COLO668 (cell line): ENCODE data around the gene SLC25A21.

Source experiments
- DNase-seq: peaks from one replicate; lab custom pipeline; 2025; ENCODE audit not compliant: unreplicated experiment; lab: John Stamatoyannopoulos, UW

SLC25A21 gene

DNA sequence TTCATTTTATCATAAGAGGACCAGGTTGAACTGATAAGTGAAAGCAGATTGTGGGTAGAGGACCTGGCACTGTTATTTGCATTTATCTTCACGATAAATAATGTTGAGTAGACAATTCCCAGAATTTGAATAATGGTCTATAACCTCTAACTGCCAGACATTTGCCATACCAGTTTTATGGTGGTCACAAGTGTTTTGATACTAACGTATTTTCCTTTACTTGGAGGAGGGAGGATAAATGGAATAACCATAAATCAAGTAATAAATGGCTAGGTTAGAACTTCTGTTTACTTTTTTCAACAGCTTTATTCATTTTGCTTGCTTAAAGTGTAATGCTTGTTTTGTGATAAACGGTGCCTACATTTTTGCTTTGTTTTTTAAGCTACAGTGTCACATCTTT lies 501.3 kb downstream of the SLC25A21 start:
- DNase-seq = no peak

DNA sequence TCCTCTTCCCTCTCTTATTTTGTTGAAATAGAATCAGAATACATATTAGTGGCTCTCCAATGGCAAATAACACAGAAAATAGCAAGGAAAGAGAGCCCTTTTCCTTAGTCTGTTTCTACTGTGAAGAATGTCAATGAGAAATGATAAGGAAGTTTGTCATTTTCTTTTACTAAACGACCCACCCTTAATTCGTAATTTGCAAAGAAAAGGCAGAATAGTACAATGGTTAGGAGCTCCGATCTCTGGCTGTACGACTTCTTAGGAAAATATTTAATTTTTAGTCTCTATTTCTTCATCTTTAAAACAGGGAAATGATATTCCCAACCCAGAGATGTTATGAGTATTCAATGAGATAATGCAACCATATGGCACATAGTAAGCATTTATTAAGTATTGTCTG lies 504.7 kb downstream of the SLC25A21 start:
- DNase-seq = no peak

- no peak for DNase-seq
Measured at GRCh38 chr14:36666416-36667206, 505.8 kb downstream of the SLC25A21 start.

- no peak for DNase-seq
Measured at GRCh38 chr14:36665887-36666415, 506.5 kb downstream of the SLC25A21 start.

GRCh38 chr14:36664322-36665193 lies 507.8 kb downstream of the SLC25A21 start:
- DNase-seq = no peak

DNA sequence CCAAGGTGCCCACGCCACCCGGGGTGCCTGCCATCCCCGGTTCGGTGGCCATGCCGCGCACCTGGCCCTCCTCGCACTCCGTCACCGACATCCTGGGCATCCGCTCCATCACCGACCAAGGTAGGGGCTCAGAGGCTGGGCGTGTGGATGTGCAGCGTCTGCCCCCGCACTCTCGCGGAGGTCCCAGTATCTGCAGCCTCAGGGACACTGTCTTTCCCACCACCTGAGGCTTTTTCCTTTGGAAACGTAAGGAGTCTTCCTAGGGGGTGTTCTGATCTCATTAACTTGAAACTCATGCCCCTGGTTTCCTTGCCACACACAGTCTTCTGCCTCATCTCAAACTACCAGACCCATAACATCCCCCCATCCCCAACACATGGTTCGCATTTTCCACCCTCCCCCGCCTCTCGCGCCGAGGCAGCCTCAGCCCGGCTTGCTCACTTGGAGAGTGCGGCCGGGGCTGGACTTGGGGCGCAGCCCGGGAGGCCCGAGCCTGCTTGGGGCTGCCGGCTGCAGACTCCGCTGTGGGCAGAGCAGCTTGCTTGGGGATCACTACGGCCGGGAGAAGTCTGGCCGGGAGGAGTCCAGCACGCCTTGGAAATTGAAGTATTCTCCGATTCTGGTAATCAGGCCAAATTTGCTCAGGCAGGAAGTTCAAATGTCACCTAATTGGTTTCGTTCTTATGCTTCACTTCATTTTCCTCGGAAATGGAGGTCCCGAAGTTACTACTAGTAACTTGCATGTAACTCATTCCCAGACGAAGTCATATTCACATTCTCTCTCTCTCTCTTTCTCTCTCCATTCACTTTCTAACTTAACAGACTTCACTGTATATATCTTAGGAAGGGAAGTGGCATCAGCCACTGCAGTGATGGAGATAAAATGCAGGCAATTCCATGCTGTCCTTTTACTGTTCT lies 508.7 kb downstream of the SLC25A21 start:
- DNase-seq = peak; percentile 59

DNA sequence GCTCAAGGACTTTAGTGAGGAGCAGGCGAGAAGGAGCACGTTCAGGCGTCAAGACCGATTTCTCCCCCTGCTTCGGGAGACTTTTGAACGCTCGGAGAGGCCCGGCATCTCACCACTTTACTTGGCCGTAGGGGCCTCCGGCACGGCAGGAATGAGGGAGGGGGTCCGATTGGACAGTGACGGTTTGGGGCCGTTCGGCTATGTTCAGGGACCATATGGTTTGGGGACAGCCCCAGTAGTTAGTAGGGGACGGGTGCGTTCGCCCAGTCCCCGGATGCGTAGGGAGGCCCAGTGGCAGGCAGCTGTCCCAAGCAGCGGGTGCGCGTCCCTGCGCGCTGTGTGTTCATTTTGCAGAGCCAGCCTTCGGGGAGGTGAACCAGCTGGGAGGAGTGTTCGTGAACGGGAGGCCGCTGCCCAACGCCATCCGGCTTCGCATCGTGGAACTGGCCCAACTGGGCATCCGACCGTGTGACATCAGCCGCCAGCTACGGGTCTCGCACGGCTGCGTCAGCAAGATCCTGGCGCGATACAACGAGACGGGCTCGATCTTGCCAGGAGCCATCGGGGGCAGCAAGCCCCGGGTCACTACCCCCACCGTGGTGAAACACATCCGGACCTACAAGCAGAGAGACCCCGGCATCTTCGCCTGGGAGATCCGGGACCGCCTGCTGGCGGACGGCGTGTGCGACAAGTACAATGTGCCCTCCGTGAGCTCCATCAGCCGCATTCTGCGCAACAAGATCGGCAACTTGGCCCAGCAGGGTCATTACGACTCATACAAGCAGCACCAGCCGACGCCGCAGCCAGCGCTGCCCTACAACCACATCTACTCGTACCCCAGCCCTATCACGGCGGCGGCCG lies 509.6 kb downstream of the SLC25A21 start:
- peak; percentile 82 for DNase-seq

GRCh38 chr14:36662258-36662542 lies 510.2 kb downstream of the SLC25A21 start:
- no peak for DNase-seq

DNA sequence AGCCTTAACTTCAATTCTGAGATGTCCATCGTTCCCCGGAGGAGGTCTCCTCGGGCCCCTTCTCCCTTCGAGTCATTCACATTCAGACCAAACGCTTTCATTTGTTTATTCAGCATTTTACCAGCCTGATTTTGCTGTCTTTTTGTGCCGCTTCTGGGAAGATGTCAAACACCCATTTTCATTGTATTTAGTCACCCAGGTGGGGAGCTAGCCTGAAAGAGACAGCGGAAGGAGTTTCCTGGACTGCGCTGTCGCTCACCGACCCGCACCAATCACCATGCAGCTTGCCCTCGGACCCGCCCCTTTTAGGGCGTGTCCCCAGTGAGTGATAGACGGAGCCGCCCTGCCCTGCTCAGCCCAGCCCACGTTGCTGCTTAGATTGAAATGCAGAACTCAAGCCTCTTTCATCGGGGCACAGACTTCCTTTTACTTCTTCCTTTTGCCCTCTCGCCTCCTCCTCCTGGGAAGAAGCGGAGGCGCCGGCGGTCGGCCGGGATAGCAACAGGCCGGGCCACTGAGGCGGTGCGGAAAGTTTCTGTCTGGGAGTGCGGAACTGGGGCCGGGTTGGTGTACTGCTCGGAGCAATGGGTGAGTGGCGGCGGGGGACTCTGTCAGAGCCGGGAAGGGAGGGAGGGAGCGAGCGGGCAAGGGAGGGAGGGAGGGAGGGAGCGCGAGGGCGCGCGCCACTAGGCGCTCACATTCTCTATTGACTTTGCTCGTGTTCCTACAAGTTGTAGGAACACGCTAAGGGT lies 510.7 kb downstream of the SLC25A21 start, which contains the start of gene PAX9:
TSS of gene PAX9 (plus strand) at position 355 of the 752 bp plus-strand sequence. CDS start at position 585, 230 bp downstream.
- peak; percentile 99 for DNase-seq

GRCh38 chr14:36660736-36661505 lies 511.5 kb downstream of the SLC25A21 start:
- peak; percentile 90 for DNase-seq

DNA sequence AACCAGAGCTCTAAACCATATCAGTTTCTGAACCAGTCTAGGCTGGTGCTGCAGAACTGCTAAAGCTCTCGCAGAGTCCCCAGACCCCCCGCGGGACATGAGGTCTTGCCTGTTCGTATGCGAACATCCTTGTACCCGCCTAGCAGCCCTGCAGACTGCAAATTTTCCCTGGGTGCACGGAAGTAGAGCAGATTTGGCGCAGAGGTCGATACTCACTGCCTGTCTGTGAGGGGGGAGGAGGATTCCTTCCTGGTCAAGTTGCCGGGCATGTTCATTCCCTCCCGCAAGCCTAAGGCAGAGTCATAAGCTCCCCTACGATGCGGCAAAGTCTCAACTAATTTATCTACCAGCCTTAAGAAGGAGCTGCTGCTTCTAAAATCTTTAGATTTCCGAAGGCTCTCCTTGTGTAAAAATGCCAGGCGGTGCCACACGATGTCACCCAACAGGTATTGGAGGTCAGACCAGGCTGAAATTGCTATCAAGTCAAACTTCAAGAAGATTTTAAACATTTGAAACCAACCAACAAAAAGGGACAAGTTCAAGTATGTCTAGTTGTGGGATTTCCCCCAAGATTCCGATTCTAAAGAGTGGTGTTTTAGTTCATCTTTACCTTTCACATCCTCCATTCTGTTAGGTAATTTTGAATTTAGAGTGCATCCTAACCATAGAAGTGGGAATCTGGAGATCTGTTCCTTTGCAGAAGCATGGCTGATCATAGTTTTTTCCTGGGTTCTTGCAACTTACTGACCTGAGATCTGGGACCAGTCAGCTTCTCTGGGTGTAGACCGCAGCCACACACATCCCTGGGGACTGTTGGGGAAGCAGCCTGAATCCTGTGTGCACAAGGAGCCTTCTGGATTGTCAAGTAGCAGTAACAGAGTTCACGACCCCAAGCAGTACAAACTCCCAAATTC lies 512.3 kb downstream of the SLC25A21 start:
- peak; percentile 26 for DNase-seq

DNA sequence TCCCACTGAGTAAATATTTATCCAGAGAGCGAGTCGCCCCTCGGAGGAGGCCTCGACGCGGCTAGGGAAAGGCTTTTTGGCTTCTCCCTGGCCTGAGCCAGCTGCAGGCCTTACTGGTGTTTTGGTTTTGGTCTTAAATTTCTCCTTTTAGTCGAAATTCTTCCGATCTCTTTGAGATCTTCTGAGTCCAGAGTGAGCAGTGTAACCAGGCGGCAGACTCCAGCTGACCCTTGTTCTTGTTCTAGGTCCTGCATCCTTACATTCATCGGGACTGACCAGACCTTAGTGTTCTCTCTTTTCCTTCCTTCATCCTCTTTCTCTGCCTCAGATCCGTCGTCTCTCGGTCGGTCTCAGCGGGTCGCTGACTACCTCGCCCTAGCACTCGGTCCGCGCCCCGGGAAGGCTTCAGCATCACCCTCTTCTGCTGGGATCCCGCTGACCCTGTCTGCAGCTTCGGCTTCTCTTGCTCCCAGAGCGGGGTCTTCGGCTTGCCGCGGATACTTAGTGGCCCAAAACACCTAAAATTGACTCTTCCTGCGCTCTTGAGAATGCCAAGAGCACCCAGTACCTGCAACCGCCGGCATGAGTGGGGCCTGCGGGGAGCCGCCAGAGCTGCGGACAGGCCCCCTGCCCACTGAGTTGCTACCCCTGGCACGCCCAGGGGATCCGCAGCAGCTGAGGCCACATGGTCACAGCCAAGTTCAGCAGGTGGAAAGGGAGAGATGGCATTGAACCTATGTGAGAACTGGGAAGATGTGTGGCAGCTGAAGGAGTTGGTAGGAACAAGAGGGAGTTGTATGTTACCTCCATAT lies 513.2 kb downstream of the SLC25A21 start:
- no peak for DNase-seq

- peak; percentile 66 for DNase-seq
Measured at GRCh38 chr14:36658123-36659009, 514.0 kb downstream of the SLC25A21 start.

- peak; percentile 69 for DNase-seq
Measured at GRCh38 chr14:36657399-36658122, 514.8 kb downstream of the SLC25A21 start.
